Keratinocyte (primary cell): Measurements from ENCODE around the gene PAX5. TPM values are rescaled to one million over a fixed set of nuclear protein-coding genes. Genes with fewer than 3 reads are reported as not detected.

ENCODE experiments used
- DNase-seq: peaks from one replicate; pipeline ENCODE4 v3.0.0-alpha.2; 2011; ENCODE audit warnings: low read depth, missing footprints, low spot score
- FAIRE-seq: peaks from 2 replicates; lab custom pipeline; 2011; peaks lifted over from hg19 to GRCh38; lab: Jason Lieb, UNC
- H2AFZ ChIP-seq: 2 replicates; pipeline ENCODE4 v1.6.0; 2012; ENCODE audit warnings: low read length, control low read depth, inconsistent platforms; ENCODE audit not compliant: control insufficient read depth
- H3K27ac ChIP-seq: 2 replicates; pipeline ENCODE4 v1.5.1; 2011; ENCODE audit warnings: low read length; ENCODE audit not compliant: control insufficient read depth, insufficient read depth
- H3K27me3 ChIP-seq: 3 replicates; pipeline ENCODE4 v1.6.0; 2011; ENCODE audit warnings: low read length; ENCODE audit not compliant: control insufficient read depth, insufficient read depth; ENCODE audit errors: extremely low read depth
- H3K36me3 ChIP-seq, 2 experiments: 2 replicates in 1 of 2; 3 replicates in 1 of 2; pipeline ENCODE4 v1.5.1; 2011; ENCODE audit warnings: low read length in 2 of 2, mild to moderate bottlenecking in 1 of 2; ENCODE audit not compliant: control insufficient read depth in 2 of 2, insufficient read depth in 2 of 2; ENCODE audit errors: extremely low read depth in 1 of 2
- H3K4me1 ChIP-seq: 3 replicates; pipeline ENCODE4 v1.5.1; 2011; ENCODE audit warnings: low read length; ENCODE audit not compliant: control insufficient read depth, insufficient read depth; ENCODE audit errors: extremely low read depth
- H3K4me2 ChIP-seq: 3 replicates; pipeline ENCODE4 v1.6.0; 2011; ENCODE audit warnings: low read depth, low read length; ENCODE audit not compliant: control insufficient read depth, insufficient read depth; ENCODE audit errors: extremely low read depth
- H3K4me3 ChIP-seq, 3 experiments: fragments of 200-600 bp in 1 of 3; sonication (generic) in 1 of 3; 2 replicates in 2 of 3; 3 replicates in 1 of 3; pipeline ENCODE4 v1.5.1; 2011 to 2016; ENCODE audit warnings: low read length in 3 of 3, mild to moderate bottlenecking in 3 of 3, control low read depth in 2 of 3, inconsistent platforms in 1 of 3, low read depth in 1 of 3, mixed read lengths in 1 of 3, mixed run types in 1 of 3, moderate library complexity in 1 of 3; ENCODE audit not compliant: control insufficient read depth in 2 of 3, insufficient read depth in 2 of 3; ENCODE audit errors: extremely low read depth in 1 of 3
- H3K79me2 ChIP-seq: 2 replicates; pipeline ENCODE4 v1.6.0; 2012; ENCODE audit warnings: low read length; ENCODE audit not compliant: control insufficient read depth, insufficient read depth
- H3K9ac ChIP-seq: 3 replicates; pipeline ENCODE4 v1.6.0; 2011; ENCODE audit warnings: low read length; ENCODE audit not compliant: control insufficient read depth, insufficient read depth; ENCODE audit errors: extremely low read depth
- H3K9me1 ChIP-seq: 3 replicates; pipeline ENCODE4 v1.6.0; 2011; ENCODE audit warnings: low read length; ENCODE audit not compliant: control insufficient read depth, insufficient read depth; ENCODE audit errors: extremely low read depth
- H3K9me3 ChIP-seq: 2 replicates; pipeline ENCODE4 v1.5.1; 2012; ENCODE audit warnings: low read depth, low read length; ENCODE audit not compliant: control insufficient read depth
- H4K20me1 ChIP-seq: 3 replicates; pipeline ENCODE4 v1.6.0; 2011; ENCODE audit warnings: low read length; ENCODE audit not compliant: control insufficient read depth, insufficient read depth; ENCODE audit errors: extremely low read depth
- CTCF ChIP-seq, 3 experiments: IDR thresholded peaks in 1 of 3; conservative IDR thresholded peaks in 1 of 3; optimal IDR thresholded peaks in 1 of 3; 2 replicates in 2 of 3; 3 replicates in 1 of 3; pipeline versions ENCODE3 to v1.5.1; 2011; ENCODE audit warnings: low read length in 3 of 3, mild to moderate bottlenecking in 3 of 3, moderate library complexity in 2 of 3, control low read depth in 1 of 3, inconsistent platforms in 1 of 3; ENCODE audit not compliant: insufficient read depth in 2 of 3; ENCODE audit errors: extremely low read depth in 1 of 3
- EZH2 ChIP-seq: IDR thresholded peaks from one replicate; pipeline ENCODE4 v1.6.1; 2012; ENCODE audit warnings: inconsistent platforms, mild to moderate bottlenecking, low read length, moderate library complexity
- dilution Hi-C: fragments of 300-500 bp; cut with MboI; formaldehyde crosslinking; loops from one replicate; pipeline ENCODE4 v1.7.0; 2020; ENCODE audit warnings: low sequenced_read_pairs; ENCODE audit not compliant: extremely low pct_ligation_motif_present
- polyA plus RNA-seq, 5 experiments: library from polyadenylated mRNA; depleted of rRNA in 3 of 5; stranded (reverse) in 3 of 5; stranded (forward) in 1 of 5; unstranded in 1 of 5; fragments of >200 nt; gene quantifications; 1 replicate in 1 of 5; 2 replicates in 3 of 5; 3 replicates in 1 of 5; pipeline versions ENCODE4 v1.2.1 to v1.2.3, GENCODE V29; 2011 to 2012; ENCODE audit warnings: missing spikeins in 2 of 5, low read depth in 1 of 5, low replicate concordance in 1 of 5

PAX5 gene
- polyA plus RNA-seq, 1 donor (not counting 4 experiments of a cell fraction or from before 2014, with no cell fraction given), result not detected

- FAIRE-seq (no peak), DNase-seq (no peak)
- Histone ChIP-seq H3K9me3 (no peaks in the 10 kb centered on the region), H4K20me1 (no peaks in the 10 kb centered on the region), H3K79me2 (no peaks in the 10 kb centered on the region), H3K27ac (no peak overlapping the region), H3K9ac (no peak overlapping the region), H3K4me3 (no peak overlapping the region), H3K4me2 (no peak overlapping the region), H3K27me3 (peaks cover 23% of the 10 kb centered on the region), H3K36me3 (no peaks in the 10 kb centered on the region), H3K9me1 (no peaks in the 10 kb centered on the region), H3K4me1 (no peaks in the 10 kb centered on the region), H2AFZ (no peak overlapping the region)
- no peak for TF ChIP-seq CTCF (optimal IDR thresholded peaks at IDR 0.05 in 1 of 3, IDR thresholded peaks at IDR 0.05 in 1 of 3, conservative IDR thresholded peaks at IDR 0.05 in 1 of 3; ENCODE audit: extremely low read depth in 1 of 3, insufficient read depth in 2 of 3, low read length in 3 of 3)
- TF ChIP-seq EZH2, result no peak
- dilution Hi-C loops, result no loop called here
These were observed 205.5 kb downstream of the PAX5 start for GRCh38 chr9:36828611-36829013.

- FAIRE-seq (no peak), DNase-seq (no peak)
- H2AFZ ChIP-seq, result no peak overlapping the region
- no peaks in the 10 kb centered on the region for H4K20me1 ChIP-seq
- no peaks in the 10 kb centered on the region for H3K4me1 ChIP-seq
- no peak overlapping the region for H3K4me3 ChIP-seq
- H3K36me3 ChIP-seq, result no peaks in the 10 kb centered on the region
- no peak for TF ChIP-seq EZH2
- TF ChIP-seq CTCF (optimal IDR thresholded peaks at IDR 0.05 in 1 of 3, IDR thresholded peaks at IDR 0.05 in 1 of 3, conservative IDR thresholded peaks at IDR 0.05 in 1 of 3; ENCODE audit: extremely low read depth in 1 of 3, insufficient read depth in 2 of 3, low read length in 3 of 3), result no peak
- no peak overlapping the region for H3K4me2 ChIP-seq
- no peaks in the 10 kb centered on the region for H3K79me2 ChIP-seq
- peaks cover 27% of the 10 kb centered on the region for H3K27me3 ChIP-seq
- H3K9me1 ChIP-seq, result no peaks in the 10 kb centered on the region
- no peaks in the 10 kb centered on the region for H3K9me3 ChIP-seq
- dilution Hi-C loops, result no loop called here
- no peak overlapping the region for H3K9ac ChIP-seq
- no peak overlapping the region for H3K27ac ChIP-seq
These were observed 206.5 kb downstream of the PAX5 start for GRCh38 chr9:36827593-36827992.
